ENCODE results near the gene ATP1A1.
A peak's percentile ranks its signal among the peaks of the same experiment; 100 is the strongest.

ATP1A1 gene

DNA sequence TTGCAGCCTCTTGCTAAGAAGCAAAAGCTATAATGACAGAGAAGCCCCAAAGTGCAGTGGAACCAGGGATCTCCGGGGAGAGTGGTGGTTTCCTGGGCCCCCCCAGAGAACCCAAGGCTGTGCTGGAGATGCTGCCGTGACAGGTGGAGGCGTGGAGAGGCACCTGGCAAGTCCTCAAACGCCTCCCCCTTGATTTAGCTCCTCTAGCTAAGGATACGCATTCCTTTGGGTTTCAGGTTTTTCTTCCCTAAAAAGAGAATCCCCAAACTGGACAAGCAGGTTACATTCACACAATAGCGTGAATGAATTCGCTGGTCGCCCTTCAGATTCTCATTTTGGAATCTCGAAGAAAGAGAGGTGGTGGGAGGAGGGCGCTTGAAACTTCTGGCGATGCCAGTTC, 853 bp upstream of the ATP1A1 start:
- no peak for DNase-seq (ENCODE audit: low read depth)

DNA sequence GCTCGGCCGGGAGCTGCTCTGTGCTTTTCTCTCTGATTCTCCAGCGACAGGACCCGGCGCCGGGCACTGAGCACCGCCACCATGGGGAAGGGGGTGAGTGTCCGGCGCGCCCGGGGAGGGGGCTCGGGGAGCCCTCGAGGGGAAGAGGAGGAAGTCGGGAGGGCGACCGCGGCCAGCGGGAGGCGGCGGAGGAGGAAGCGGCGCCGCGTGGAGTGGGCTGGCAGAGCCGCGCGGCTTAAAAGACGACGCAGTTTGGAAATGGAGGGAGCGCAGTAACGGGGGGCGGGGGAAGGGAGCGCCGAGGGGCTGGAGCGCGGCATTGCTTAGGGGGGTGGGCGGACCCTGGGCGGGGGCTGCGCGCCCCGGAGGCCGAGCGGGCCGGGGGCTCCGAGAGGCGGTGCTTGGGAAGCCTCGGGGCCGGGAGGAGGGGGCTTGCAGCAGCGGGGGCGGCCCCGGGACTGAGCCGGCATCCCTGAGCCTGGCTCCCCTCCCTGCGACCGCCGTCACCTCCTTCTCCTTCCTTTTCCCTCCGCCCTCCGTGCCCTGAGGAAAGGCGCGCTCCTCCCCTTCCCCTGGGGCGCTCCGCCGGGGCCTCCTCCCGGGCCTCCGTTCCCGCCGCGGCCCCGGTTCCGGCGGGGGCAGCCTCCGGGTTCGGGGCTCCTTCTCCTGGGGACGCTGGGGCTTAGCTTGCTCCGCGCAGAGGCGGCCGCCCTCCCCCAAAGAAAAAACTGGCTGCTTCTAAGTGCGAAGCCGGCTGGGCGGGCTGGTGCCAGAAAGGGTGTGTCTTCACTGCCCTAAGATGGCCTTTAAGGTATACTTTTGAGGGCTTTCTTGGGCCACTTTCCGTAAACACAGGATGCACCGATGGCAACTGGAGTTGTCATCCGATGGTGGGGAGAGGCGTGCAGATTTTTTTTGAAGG, 648 bp downstream of the ATP1A1 start:
- peak; percentile 35 for DNase-seq (ENCODE audit: low read depth)

DNA sequence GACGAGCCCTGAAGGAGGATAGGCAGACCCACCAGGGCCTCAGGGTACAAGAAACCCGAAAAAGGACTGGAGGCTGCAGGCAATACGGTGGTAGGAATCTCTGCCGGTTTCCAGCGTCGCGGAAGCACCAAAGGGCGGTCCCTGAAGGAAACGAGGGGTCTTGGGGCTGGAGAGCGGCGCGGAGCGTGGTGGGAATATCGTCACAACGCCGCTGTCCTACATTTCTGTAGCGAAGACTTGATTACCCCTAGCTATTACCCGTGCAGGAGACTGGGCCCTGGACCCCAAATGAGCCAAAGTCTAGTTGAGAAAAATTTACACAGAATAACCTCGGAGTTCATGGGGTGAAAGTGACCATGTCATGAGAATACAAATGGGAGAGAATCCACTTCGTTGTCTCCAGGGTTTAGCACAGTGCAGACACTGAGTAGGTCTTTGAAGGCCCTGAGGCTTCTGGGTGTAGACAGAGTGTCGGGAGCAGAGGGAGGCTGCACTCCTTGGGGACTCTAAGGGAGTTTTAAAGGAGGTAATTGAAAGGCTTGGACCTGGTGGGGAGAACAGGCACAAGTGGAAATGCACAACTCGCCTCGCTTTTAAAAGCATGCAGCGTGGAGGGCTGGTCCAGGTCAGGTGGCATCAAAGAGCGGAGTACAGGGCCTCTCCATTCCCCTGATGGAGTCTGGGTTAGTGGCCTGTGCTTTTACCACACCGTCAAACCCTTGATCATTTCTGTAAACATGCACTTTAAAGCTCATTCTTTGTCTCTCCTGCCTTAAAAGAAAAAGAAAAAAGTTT, 1.5 kb downstream of the ATP1A1 start:
- no peak for DNase-seq (ENCODE audit: low read depth)

DNA sequence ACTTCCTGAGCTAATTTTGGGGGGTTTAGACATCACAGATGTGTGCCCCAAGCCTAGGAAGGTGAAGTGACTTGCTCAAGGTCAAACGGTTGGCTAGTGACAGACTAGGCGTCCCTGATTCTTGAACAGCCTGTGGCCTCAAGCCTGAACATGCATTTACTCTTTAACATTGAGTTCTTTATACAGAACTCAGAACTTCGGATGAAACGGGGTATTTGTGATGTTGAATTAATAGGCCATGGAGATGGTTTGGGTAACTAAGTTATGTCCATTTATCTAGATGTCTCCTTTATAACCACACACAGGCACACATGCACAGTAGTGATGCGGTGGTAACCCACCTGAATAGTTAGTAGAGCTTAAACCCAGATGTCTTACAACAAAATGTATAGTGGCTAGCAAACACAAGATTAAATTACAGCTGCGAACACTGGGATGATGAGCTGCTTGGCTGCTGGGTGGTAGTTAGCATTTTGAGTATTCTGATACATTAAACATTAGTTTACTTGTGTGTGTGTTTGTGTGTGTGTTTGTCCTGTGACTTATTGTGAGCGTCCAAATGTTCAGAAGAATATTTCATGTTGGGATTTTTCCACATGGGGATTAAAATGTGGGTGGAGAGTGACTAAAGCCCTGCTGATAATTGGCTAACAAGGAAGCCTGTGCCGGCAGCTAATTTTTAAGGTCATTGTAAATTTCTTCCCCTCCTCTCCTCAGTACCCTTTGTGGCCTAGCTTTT, 2.3 kb downstream of the ATP1A1 start:
- no peak for DNase-seq (ENCODE audit: low read depth)

DNA sequence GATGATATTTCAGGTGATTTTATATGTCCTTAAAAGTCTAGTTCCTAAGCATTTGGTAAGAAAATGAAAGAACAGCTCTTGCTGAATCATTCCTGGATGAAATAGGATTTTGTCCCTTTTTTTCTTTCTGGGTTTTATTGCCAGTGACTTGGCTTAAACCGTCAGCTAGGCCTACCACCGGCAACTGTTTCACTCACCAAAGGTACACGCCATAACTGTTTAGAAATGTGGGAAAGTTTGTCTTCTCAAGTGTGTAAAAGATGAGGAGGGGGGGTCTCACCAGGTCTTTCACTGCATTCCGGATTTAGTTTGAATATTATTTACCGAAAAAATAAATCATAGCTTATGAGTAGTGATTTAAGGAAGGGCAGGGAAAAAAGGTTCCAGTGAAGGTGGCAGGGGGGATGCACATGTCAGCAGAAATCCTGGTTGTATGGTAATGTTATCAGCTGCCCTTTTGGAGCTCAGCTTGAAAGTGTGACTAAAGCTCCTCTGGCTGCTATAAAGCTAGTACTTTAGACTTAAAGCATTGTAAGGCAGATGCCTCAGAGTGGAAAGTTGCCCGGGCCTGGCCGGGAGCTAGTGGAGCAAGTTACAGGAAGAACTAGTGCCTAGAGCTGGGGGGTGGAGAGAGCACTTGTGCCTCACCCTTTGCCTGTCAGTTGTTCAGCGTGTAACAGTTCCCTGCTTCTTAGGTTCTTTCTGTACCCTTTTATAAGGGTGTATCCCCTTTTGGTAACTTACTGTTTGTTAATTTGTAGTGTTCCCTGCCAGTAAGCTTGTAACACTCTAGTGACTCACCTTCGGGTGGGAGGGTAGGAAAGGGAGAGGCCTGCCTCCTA, 3.1 kb downstream of the ATP1A1 start:
- DNase-seq (ENCODE audit: low read depth) = no peak

DNA sequence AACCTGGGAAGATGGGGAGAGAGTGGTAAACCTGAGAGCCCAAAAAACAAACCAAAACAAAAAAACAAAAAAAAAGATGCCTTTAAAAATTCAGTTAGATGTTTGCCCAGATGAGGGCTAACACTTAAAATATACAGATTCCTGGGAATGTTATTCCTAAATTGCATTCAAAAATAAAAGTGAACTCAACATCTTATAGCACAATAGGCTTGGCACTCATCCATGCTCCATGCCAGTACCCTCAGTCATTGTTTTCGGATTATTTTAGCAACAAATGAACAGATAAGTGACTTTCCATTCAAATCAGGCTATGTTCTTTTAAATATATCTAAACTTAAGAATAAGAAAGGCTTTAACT, 3.7 kb downstream of the ATP1A1 start:
- DNase-seq (ENCODE audit: low read depth) = no peak

DNA sequence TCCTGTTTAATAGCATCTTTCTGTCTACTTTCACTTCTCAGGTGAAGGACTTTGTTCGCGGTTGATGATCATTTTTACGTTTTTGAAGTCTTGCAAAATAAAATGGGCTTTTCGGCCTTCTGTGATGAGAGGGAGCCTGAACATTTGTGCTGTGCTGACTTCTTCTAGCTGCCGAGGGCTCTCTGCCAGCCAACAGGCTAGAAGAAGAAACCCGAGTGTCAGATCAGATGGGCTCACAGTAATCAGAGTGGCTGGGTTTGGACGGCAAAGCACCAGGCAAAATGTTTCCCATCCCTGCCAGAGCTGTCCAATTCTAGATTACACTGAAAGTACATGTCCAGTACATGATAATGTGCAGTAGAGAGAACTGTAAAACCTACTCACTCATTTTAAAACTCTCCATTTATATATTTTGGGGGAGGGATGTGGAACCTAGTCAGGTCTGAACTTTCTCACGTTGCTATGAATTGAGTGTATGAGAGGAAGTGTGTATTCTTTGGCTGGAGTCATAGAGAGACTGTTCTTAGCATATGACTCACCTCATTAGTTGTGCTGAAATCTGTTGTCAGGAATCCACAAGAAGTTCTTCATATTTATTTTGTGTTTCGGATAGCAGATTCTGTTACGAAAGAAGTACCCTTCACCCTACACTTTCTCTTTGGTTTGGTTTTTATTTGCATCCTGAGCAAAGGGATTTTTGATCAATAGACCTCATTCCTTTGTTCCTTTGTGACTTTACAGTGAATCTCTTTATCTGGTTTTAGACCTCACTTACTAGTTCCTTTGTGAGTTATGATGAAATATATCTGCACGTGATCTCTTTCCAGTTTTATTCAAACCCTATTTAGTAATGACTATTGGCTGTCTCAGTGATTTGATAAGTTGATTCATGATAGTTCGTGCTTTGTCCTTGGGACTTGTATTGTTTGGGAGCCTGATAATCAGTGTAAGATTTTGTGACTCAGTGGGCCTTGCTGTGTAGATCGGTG, 4.8 kb downstream of the ATP1A1 start:
- DNase-seq (ENCODE audit: low read depth) = no peak

DNA sequence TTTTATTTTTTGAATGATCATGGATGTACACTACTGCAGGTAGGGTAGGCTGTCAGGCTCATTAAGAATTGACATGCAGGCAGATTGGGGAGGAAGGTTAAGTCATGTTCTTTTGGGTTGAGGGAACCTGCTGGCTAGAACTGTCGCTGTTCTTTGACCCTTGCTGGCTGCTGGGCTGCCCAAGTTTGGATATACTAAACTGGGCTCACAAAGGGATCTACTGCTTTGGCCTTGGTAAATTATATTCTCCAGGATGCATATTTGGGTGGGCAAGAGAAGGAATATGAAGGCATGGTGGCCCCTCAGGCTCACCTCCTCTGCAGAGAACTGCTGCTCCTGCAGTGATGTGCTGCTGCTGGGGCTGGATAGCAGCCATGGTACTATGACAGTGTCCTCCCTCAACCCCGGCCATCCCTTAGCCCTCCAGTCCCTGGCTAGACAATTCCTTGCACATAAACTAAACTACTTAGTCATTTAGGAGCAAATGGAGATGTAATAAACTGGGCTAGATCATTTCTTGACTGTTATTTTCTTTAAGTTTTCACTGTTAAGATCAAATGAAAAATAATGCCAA, 6.1 kb downstream of the ATP1A1 start:
- DNase-seq (ENCODE audit: low read depth) = no peak

DNA sequence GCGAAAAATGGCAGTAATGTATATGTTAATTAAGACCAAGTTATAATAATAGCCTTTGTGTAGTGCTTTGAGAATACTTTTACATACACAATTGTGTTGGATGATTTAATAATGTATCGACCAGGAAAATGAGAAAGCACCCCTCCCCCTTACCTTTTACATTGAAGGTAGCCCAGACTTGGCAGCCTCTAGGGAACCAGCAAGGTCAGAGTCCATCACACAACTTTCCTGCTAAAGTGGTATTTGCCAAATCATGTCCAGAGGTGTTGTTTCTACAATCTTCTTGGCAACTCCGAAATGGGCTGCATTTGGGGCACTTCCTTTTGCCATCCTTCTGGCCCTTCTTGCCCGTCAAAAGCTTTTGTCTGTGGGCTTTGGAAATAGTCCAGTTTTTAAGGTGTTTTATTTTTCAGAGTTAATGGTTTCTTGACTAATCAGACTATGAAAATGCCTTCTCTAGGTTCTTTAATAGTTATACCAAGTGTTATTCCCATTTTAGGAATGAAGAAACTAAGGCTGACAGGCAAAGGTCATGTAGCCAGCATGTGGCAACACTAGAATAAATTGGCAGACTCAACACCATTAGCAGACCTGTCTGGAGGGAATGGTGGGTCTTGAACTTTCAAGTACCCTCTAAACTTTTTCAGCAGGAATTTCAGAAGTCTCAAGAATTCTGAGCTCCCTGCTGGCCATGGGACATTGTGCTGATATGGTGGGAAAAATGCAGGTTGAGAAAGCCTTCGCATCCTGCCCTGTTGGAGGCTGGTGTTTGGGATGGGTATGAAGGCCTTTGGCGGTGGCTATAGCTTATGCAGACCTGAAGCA, 6.8 kb downstream of the ATP1A1 start:
- DNase-seq (ENCODE audit: low read depth) = no peak

DNA sequence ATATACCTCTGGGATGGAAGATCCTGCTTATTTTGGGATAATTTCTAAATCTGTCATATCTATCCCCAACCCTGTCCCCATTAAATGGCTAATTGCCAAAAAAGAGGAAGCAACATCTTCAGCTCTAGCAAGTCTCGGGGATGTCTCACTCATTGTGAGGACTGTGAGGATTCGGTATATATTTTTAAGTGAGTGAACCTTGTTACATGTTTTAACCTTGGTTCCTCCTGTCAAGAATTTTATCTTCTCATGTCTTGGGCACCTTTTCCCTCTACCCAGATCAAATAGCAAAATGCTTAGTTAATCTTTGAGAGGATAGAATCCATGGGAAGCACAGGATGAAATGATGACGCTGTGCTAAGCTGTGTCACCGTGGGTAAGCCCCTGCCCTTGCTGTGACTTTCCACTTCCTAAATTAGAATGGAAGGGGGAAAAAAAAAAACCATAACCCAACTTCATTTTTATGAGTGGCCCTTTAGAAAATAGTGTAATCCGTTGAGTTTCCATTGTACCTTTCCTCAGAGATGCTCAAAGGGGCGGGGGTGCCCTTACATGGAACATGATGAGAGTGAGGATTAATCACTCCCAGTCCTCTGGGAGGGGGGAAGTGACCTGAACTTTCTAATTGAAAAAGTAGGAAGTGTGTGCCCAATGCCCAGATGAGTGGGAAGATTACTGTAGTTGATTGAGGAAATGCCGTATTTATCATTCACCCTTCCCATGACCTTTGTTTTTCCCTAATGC, 7.6 kb downstream of the ATP1A1 start:
- DNase-seq (ENCODE audit: low read depth) = no peak

DNA sequence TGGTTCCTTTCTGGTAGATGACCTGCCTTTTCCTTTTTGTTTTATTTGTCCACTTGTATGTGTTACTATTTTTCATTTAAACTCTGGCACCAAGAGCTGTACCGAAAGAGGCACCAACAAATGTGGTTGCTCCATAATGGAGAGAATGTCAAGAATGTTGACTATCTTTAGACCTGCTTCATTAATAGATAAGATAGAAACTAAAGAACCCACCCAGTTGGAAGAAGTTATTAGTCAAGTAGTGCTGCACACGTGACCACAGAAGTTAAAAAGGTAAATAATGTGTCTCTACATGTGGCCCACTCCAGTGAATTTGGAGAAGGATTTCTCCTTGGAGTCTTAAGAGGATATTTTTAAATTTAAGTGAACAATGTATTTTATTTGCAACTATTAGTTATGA, 9.3 kb downstream of the ATP1A1 start:
- no peak for DNase-seq (ENCODE audit: low read depth)

DNA sequence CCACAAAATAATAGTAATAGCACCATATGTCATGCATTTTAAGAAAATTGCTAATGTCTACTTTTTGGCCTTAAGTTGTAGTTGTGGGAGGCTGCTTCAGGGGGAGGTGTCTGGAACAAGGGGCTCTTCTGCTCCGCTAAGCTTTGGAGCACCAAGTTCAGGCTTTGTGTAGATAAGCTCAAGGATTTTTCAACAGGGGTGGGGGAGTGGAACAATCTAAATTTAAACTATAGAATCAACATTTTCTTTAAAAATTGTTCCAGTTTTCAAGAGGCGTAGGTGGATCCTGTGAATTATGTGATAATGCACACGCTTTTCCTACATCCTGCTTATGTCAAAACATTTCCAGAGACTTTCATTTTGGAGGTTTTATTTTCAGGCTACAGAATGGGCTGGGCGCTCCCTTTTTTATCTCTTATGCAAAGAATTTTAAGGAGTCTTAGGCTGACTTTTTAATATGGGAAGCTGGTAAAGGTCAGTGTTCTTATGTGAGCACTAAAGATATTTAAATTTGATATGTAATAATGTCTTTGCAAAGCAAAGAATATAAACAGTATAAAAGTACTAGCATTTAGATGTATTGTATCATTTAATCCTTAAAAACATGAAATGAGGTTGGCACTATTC, 9.9 kb downstream of the ATP1A1 start:
- DNase-seq (ENCODE audit: low read depth) = no peak

DNA sequence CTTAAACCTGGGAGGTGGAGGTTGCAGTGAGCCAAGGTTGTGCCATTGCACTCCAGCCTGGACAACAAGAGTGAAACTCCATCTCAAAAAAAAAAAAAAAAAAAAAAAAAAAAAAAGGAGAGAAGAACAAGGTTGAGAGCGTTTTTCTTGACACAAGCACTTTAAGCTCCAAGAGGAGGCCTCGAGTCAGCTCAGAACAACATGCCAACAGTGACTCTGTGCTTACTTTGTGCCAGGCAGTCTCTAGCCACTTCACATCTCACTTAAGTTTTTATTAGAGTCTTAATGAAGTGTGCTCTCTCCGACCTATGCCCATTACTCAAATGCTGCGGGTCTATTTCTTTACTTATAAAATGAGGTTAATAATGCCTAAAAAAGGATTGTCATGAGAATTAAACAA, 13.0 kb downstream of the ATP1A1 start:
- no peak for DNase-seq (ENCODE audit: low read depth)

DNA sequence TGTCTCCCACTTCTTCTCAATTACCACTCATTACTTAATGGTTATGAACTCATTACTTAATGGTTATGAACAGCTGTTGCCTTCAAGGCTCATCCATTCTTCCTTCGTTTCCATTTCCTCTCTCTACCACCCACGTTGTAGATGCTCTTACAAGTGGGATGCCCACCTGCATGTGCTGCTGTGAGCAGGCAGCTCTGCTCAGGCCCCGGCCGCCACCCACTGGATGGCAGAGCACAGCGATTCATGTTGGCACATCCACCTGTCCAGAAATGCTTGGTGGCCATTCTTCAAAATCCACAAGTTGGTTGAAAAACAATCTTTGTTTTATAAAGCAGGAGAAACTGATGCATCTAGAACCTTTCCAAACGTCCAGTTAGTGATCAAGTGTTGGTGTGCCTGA, 14.5 kb downstream of the ATP1A1 start:
- DNase-seq (ENCODE audit: low read depth) = no peak

DNA sequence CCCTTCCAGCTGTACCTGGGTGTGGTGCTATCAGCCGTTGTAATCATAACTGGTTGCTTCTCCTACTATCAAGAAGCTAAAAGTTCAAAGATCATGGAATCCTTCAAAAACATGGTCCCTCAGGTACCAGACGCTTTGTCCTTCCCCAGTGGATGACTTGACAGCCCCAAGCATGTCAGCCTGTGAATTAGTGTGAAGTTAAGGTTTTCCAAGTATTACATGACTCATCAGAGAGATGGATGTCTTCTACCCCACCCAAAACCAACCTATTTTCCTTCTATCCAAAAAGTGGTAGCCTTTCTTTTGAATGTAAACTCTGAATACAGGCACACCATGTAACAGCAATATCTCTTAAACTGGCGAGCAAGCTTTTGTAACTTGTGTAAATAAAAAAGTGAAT, 15.1 kb downstream of the ATP1A1 start:
- DNase-seq (ENCODE audit: low read depth) = no peak

DNA sequence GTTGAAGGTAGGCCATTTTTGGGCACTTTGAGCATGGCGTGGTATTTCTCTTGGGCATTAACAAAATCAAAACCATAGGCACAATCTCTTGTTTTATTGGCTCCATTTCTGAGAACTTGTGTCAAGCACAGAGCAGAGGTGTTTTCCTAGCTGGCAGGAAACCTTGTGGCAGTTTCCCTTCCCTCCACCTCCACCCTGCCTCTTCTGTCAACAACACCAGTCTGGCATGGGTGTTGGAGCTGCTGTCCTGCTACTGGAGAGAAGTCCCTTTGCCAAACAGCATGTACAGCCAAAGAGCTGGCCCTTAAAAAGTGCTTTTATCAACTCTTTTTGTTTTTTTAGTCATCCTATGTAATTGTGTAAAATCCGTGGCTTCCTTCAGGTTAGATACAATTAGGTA, 16.0 kb downstream of the ATP1A1 start:
- no peak for DNase-seq (ENCODE audit: low read depth)

DNA sequence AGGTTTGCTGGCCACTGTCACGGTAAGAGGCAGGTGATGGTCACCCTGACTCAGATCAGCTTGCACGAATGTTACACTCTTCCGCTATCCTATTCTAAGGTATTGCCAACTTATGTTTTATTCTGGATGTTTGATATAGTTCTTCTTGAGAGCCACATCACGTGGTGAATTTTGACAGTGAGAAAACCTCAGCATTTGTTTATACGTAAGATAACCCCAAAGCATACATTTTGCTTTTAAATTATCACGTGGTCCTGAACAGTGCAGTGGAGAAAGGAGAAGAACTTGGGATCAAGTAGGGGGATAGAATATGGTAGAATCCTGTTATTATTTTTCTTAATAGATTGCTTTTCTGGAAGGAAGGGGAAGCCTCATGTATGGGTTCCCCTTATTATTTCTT, 16.6 kb downstream of the ATP1A1 start:
- no peak for DNase-seq (ENCODE audit: low read depth)

DNA sequence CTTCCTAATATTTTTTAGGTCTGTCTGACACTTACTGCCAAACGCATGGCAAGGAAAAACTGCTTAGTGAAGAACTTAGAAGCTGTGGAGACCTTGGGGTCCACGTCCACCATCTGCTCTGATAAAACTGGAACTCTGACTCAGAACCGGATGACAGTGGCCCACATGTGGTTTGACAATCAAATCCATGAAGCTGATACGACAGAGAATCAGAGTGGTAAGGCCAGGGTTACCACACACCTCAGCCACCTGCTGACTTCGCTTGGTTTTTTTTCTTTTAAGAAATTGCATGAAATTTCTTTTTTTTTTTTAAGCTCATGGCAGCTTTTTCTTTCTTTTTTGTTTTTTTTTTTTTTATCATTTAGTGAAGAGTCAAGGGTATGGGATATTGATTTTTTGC, 17.2 kb downstream of the ATP1A1 start:
- DNase-seq (ENCODE audit: low read depth) = no peak
